Measurements from ENCODE around the gene MALAT1. TPM values are rescaled to one million over a fixed set of nuclear protein-coding genes. Genes with fewer than 3 reads are reported as not detected.
A peak's percentile ranks its signal among the peaks of the same experiment; 100 is the strongest.
"Not testable (repeated sequence)": the region's sequence is repeated elsewhere in the genome, so short reads cannot be mapped to it uniquely, and the experiment has no call there.

Gene MALAT1
- total RNA-seq, 4 donors from 2014 or later, result 10,683 to 28,425 (median 19,356) TPM

- Histone ChIP-seq H3K4me3 (no peak overlapping the region), H3K4me1 (no peaks in the 10 kb centered on the region), H3K9me3 (no peaks in the 10 kb centered on the region), H3K27ac (no peak overlapping the region), H3K36me3 (no peaks in the 10 kb centered on the region), H3K27me3 (no peaks in the 10 kb centered on the region)
- no peak for DNase-seq
- TF ChIP-seq CTCF (IDR thresholded peaks at IDR 0.05), result no peak
- TF ChIP-seq POLR2A (IDR thresholded peaks at IDR 0.05), result no peak
These were observed 17.5 kb downstream of the MALAT1 start for GRCh38 chr11:65516135-65516968.

- H3K36me3 ChIP-seq, H3K9me3 ChIP-seq, H3K27ac ChIP-seq, H3K4me1 ChIP-seq, DNase-seq, H3K4me3 ChIP-seq, H3K27me3 ChIP-seq: not testable (repeated sequence)
These were observed 20.2 kb downstream of the MALAT1 start for GRCh38 chr11:65518941-65519549.

- Histone ChIP-seq H3K4me1 (peaks cover 0 to 25% (median 20%) of the 10 kb centered on the region in 4 donors), H3K4me3 (peak overlapping the region in 1 of 4 donors; percentile 9), H3K27ac (peak overlapping the region in 2 of 4 donors; percentile 56 to 92)
- H3K27me3 ChIP-seq, DNase-seq, H3K36me3 ChIP-seq, H3K9me3 ChIP-seq: not testable (repeated sequence)
These were observed 23.1 kb downstream of the MALAT1 start for GRCh38 chr11:65521777-65522521.

GRCh38 chr11:65522718-65523630 lies 24.1 kb downstream of the MALAT1 start:
- H3K4me1 ChIP-seq, result peaks cover 0 to 27% (median 20%) of the 10 kb centered on the region in 4 donors
- peak in 1 of 3 donors; percentile 42 for DNase-seq
- peak overlapping the region in 1 of 4 donors; percentile 24 for H3K4me3 ChIP-seq
- peak overlapping the region; percentile 56 to 92 (median 85) for H3K27ac ChIP-seq
- not testable (repeated sequence) for H3K27me3 ChIP-seq, H3K9me3 ChIP-seq
- H3K36me3 ChIP-seq, result peaks cover 0 to 20% (median 0%) of the 10 kb centered on the region in 3 donors

- DNase-seq, H3K4me3 ChIP-seq, H3K27me3 ChIP-seq, H3K9me3 ChIP-seq: not testable (repeated sequence)
- Histone ChIP-seq H3K4me1 (peaks cover 0 to 27% (median 20%) of the 10 kb centered on the region in 4 donors), H3K36me3 (peaks cover 0 to 22% (median 0%) of the 10 kb centered on the region in 3 donors), H3K27ac (peak overlapping the region; percentile 56 to 92 (median 85))
These were observed 24.8 kb downstream of the MALAT1 start for GRCh38 chr11:65523631-65523968.

GRCh38 chr11:65524014-65524740 lies 25.3 kb downstream of the MALAT1 start:
- Histone ChIP-seq H3K9me3 (no peaks in the 10 kb centered on the region), H3K36me3 (peaks cover 0 to 24% (median 0%) of the 10 kb centered on the region in 3 donors), H3K4me3 (peak overlapping the region in 3 of 4 donors; percentile 4 to 100 (median 99)), H3K4me1 (peaks cover 0 to 27% (median 20%) of the 10 kb centered on the region in 4 donors), H3K27ac (peak overlapping the region; percentile 56 to 92 (median 85)), H3K27me3 (no peaks in the 10 kb centered on the region)
- no peak for TF ChIP-seq CTCF (IDR thresholded peaks at IDR 0.05)
- TF ChIP-seq POLR2A (IDR thresholded peaks at IDR 0.05), result no peak
- DNase-seq, result peak in 1 of 3 donors; percentile 71
